Hippocampal formation (tissue), 2 donors: Measurements from ENCODE around the gene TUSC2.

Experiments used
- DNase-seq, 2 donors: peaks; one replicate each; lab custom pipeline; 2025; lab: John Stamatoyannopoulos, UW

The TUSC2 gene

DNA sequence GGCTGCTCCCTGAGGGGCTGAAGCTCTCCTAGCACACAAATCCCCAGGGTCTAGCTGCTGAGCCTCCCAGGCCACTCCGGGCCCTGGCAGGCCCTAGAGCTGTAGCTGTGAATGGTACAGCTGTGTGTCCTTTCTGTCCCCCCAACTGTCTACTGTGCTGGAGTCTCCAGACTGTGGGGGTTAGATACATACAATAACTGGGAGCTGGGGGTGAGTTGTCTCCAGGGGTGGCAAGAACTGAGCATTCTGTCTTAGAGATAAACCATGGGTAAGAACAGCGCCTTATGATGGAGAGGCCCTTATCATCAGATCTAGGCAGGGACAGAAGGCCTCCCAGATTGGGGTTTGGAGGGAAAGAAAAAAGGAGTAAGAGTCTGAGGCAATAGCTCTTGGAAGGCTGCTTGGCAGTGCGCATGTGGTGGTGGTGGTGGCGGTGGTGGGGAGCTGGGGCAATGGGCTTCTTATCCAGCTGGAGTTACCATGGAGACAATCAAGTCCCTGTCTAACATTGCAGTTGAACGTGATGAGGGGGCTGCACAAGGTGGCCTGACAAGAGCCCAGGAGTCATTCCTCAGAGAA lies 26.3 kb upstream of the TUSC2 start:
- DNase-seq = no peak

DNA sequence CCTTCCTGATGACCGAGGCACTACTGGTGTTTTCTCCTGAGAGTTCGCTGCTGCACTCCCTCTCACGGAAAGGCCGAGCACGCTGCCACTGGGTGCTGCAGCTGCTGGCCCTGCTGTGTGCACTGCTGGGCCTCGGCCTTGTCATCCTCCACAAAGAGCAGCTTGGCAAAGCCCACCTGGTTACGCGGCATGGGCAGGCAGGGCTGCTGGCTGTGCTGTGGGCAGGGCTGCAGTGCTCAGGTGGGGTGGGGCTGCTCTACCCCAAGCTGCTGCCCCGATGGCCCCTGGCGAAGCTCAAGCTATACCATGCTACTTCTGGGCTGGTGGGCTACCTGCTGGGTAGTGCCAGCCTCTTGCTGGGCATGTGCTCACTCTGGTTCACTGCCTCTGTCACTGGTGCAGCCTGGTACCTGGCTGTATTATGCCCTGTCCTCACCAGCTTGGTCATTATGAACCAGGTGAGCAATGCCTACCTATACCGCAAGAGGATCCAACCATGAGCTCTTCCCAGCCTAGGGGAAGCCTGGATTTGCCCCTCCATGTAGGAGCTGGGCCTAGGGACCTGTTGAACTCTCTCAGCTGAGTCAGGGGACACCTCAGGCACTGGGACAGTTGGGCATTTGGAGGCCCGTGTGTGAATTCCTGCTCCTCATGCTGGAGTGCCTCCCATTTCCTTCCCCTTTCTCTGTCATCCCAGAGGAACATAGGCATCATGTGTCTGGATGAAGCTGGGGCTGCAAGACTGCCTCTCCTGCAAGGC lies 25.4 kb upstream of the TUSC2 start:
- DNase-seq = no peak

DNA sequence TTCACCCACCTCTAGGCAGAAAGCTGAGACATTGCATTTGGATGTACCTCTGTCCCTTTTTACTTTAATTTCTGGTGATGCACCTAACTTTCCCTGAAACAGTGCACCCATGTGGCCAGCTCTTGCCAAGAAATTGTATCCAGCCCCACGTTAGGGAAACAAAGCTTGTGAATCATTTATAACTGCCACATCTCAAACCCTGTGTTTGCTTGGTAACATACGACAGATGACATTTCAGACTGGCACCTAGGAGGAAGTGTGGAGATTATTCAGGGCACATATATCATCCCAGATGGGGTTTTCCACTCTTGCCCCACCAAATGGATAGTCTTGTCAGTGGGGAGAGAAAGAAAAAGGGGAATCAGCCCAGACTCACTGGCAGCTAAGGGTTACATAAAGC lies 24.8 kb upstream of the TUSC2 start:
- DNase-seq = no peak

DNA sequence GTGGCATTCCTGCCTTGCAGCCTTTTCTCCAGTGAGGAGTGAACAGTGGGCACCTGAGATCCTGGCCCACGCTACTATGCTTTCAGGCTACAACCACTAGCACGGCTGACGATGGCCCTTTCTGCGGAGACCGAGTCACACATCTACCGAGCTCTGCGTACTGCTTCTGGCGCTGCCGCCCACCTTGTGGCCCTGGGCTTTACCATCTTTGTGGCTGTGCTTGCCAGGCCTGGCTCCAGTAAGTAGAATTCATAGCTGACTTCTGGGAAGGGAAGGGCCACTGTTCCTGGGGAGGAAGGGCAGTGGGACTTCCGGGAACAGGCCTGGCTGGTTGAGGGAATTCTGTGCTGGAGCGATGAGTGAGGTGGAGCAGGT lies 23.3 kb upstream of the TUSC2 start:
- no peak for DNase-seq

DNA sequence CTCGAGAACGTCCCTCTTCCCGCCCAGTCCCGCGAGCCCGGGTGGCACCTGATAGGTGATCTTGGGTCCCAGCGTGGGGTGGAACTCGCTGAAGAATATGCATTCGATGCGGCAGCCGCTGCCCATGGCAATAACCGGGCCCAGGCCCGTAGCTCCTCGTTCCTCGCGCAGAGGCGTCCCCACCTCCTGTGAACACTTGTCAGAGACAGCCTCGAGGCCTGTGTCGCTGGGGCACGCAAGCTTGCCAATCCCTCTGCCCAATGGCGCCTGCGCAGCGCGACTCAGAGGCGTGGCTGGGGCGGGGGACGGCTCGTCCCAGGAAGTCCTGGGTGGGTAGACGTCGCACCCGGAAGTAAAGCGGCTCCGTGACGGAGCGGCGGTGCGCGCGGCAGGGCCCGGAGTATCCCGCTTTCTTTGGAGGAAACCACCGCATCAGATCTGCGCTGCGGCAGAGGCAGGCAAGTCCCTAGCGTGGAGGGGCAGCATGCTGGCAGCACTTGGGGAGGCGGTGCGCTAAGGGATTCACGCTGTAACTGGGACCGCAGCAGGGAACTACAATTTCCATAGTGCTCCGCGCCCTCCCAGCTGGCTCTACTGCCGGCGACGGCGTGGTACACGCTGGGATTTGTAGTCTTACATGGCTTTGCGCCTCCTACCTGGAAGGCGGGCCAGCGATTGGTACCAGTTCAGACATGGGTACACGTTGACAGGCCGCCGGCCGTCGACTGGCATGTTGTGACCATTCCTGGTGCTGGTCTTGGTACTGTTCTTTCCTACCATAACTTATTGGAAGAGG lies 22.7 kb upstream of the TUSC2 start, which contains the start of the genes CYB561D2 and NPRL2:
TSS of gene CYB561D2 (plus strand) at position 336 of the 796 bp plus-strand sequence. CDS start 572 bp downstream, outside the sequence.
TSS of gene NPRL2 (minus strand) at position 249 of the 796 bp plus-strand sequence. CDS start at position 126, 123 bp downstream.
- DNase-seq = peak; percentile 91 to 97

DNA sequence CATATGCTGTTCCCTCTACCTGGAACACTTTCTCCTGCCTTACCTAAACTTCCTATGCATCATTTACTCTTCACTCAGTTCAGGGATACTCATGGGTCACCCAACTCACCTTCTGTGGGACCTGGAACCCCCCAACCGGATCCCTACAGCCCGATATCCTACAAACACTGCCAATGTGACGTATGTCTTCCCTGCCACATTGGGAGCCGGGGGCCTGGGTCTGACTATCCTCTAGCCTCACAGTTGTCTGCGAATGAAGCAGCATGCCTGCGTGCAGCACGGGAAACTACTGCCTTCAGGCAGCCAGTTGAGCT lies 22.1 kb upstream of the TUSC2 start:
- DNase-seq = no peak

DNA sequence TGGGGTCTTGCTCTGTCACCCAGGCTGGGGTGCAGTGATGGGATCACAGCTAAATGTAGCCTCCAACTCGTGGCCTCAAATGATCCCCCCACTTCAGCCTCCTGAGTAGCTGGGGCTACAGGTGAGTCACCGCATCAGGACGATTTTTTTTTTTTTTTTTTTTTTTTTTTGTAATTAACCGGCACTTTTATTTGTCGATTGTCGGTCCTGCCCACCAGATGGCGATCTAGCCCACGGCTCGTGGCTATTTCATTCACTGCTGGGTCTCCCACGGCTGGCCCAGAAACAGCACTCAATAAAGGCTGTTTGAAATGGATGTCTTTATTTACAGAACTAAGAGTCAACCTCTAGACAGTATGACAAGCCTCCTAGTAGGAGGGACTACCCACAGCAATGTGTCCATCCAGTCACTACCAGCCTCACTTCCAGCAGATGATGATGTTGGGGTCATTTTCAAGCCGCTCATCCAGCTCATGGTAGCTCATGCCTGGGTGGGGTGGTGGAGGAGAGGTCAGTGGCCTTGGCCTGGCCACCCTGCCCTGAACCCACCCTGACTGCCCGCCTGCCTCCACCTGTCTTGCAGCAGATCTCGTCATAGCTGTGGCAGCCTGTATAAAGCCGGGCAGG lies 19.3 kb upstream of the TUSC2 start:
- peak; percentile 44 to 51 for DNase-seq

DNA sequence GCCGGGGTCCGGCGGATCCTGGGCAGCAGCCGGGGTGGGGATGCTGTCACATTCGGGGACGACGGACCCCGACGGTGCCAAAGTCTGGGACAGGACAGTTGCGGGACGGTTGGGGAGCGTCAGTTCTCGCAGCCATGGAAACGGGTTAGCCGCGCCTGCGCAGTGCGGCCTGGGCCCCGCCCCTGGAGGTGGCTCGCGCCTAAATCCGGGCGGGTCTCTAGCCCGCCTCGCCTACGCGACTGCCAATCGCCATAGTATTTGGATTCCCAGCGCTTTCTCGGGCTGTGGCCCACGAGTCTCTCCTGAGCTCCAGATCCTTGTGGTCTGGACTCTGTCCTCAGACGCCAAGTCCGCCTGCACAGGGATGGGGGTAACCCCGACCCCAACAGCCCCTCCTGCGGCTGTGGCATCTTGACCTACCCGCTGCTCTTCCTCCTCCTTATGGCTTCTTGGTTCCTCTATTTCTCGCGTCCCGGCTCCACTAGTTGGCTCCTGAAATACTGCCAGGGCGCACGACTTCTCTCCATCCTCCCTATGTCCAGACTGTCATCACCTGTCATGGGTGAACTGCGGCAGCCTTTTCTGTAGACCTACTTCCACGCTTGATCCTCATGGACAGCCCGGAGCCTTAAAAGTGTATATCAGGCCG lies 17.7 kb upstream of the TUSC2 start, which contains the start of gene ZMYND10:
TSS of gene ZMYND10 (minus strand) at position 147 of the 649 bp plus-strand sequence. CDS start 153 bp downstream, outside the sequence.
- no peak for DNase-seq

DNA sequence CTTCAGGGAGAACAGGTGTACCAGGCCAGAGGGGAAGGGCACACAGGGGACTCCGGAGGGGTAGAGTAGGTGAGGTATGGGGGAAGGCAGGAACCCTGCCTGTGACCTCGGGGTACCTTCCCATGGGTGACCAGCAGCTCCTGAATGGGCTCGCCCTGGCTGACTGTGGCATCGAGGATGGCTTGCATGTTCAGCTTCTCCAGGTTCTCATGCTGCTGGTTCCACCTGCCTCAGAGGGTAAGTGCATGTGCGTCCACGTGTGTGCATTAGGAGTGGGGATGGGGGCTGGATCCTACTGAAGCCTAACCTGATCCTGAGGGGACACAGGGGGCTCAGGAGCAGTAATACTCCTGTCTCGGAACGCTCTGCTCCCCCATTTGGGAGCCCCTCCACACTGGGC lies 17.0 kb upstream of the TUSC2 start:
- no peak for DNase-seq

DNA sequence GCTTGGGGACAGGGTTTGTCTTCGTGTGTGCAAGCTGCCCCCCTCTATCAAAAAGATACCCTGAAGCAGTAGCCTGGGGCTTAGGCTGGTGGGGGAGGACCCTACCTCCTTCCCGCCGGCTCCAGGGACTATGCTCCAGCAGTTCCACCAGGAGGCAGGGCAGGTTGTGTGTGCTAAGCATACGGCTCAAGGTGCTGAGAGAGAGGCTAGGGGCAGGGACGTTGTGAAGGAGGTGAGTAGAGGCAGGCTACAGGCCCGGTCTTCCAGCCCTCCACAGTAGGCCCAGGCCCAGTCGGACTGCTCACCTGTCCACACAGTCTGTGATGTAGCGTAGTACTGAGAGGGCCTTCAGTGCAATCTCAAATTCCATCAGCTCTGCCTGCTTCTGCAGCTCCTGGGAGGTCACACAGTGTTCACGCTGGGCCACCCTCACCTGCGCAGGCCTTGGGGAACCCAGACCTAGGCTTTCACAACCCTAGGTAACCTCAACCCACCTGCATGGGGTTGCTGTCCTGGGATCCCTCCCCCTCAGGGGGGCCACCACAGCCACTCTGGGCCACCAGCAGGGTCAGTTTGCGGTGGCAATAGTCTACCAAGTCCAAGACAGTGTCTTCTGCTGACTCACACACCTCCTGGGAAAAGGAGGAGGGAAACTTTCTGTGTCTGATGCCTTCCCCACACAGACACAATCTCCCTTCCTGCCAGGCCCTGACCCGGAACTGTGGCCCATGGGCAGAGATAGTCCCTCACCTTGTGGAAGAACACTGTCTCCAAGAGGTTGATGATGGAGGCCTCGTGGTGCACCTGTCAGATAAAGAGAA lies 15.0 kb upstream of the TUSC2 start:
- no peak for DNase-seq

DNA sequence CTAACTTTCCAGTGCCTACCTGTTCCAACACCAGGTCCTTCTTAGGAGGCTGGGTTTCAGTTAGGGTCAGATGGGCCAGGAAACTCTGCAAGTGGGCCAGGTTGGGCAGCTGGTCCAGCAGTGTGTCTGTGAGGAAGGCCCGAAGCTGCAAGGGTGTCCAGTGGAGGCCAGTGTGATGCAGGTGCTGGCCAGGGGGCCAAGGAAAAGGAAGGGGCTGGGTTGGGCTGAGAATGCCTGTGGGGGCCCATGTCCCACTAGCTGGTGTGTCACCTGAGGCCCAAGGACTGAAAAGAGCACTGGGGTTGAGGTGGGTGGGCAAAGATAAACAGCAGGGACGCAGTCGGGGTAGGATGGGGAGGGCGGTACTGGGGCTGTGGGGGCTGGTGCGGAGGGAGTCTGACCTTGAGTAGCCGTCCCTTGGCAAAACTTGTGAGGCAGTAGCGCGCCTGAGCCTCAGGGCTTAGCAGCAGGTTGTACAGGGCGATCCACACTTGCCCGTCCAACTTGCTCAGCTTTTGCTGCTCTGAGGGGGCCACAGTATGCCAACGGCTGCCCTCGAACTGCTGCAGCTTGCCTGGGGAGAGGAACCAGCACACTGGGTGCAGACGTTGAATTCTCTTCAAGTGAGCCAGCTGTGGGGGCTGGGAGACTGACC lies 14.1 kb upstream of the TUSC2 start:
- DNase-seq = no peak

DNA sequence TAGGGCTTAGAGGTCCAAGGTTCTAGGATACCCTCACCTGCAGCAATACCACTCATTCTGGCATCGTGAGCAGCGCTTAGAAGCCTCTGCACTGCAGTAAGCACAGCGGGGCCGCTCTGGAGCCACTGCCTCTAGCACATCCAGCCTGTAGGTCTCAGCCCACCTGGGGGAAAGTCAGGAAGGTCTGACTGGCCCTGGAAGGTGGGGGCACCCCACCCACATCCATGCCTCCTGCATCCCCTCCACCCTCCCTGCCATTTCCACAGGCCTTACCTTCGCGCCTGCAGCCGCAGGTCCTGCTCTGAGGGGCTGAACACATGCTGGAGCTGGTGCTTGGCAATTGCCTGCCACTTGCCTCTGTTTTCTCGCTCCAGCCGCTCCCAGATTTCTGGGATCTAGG lies 13.5 kb upstream of the TUSC2 start:
- no peak for DNase-seq

DNA sequence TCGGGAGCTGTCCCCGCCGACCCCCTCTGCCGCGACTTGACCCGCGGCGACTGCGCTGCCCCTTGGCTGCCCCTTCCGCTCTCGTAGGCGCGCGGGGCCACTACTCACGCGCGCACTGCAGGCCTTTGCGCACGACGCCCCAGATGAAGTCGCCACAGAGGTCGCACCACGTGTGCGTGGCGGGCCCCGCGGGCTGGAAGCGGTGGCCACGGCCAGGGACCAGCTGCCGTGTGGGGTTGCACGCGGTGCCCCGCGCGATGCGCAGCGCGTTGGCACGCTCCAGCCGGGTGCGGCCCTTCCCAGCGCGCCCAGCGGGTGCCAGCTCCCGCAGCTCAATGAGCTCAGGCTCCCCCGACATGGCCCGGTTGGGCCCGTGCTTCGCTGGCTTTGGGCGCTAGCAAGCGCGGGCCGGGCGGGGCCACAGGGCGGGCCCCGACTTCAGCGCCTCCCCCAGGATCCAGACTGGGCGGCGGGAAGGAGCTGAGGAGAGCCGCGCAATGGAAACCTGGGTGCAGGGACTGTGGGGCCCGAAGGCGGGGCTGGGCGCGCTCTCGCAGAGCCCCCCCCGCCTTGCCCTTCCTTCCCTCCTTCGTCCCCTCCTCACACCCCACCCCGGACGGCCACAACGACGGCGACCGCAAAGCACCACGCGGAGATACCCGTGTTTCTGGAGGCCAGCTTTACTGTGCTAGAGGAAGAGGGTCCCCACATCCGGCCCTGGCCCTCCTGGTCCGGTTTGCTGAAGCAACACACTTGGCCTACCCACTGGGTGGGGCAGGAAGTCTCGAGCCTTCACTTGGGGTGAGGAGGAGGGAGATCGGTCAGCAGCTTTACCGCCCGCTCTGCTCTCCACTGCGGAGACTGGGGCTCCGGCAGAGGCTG lies 12.7 kb upstream of the TUSC2 start, which contains the start of gene RASSF1:
TSS of gene RASSF1 (minus strand) at position 389 of the 882 bp plus-strand sequence. CDS start at position 358, 31 bp downstream.
- peak in 1 of 2 donors; percentile 25 for DNase-seq

DNA sequence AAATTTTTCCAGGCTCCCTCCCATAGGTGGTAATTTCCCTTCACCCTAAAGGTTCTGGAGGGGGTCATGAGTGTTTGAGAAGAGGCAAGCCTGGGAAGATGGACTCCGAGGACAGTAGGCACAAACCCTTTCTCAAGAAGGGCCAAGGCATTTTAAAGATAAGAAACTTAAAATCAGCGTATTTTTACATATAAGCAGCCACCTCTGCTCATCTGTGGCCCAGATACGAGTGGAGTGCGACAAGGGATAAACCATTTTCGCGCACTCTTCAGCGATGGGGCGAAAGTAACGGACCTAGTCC lies 12.1 kb upstream of the TUSC2 start:
- no peak for DNase-seq

DNA sequence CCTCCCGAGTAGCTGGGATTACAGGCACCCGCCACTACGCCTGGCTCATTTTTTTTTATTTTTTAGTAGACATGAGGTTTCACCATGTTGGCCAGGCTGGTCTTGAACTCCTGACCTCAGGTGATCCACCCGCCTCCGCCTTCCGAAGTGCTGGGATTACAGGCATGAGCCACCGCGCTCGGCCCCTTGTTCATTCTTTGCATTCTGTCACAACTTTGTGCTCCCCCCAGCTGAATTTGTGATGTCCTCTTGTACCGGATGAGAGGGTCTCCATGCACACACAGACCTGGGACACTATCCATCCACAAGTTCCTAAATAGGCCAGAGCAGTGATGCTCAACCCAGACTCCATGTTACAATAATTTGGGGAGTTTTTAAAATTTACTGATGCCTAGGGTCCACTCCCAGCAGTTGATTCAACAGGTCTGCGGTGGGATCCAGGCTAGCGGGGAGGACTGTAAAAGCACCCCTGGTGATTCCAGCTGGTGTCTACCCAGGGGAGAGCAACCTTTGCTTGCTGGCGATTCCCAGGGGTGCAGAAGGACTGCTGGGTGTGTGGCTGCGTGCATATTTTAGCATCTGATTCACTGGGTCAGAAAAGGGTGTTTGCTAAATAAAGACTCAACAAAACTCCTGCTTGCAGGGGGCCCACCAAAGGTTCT lies 11.6 kb upstream of the TUSC2 start:
- DNase-seq = no peak

DNA sequence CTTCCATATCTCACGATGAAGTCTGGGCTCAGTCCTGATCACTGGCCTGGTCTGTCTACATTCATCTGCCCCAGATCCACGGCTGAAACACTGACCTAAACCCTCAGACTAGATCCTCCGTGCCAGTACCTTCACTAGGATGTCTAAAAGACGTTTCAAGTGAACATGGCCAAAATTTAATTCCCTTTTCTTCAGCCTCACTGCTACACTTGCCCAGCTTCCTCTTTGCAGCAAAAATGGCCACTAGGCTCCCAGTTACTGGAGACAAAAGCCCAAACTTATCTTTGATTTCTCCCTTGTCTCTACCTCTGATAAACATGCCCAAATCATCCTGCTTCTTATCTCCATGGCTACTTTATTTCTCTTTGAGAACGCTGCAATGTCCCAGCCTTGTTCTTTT lies 10.9 kb upstream of the TUSC2 start:
- DNase-seq = no peak

DNA sequence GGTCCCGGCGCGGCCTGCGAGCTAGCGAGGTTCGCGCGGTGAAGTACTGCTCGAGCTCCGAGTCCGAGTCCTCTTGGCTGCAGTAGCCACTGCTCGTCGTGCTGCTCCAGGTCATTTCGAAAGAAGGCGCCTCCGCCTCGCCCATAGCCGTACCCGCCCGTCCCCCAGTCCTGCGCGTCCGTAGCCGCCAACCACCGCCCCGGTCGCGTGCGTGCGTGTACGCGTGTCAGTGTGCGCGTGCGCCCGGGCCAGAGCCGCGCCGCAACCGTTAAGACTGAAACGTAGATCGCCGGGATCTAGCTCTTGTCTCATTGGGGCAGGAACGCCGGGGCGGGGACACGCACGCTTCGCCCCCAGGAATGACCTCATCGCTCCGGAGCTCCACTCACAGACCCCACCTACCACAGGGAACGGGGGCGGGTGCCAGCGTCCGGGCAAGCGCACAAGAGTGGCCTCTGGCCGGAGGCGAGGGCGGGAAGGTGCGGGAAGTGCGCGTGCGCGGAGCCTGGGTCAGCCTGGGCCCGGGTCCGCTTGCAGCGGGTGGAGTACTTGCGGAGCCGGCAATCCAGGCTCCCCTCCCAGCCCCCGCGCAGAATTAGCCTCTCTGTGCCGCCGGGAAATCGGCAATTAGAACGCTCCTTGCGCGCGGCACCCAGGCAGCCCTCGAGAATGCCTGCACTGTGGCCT lies 9.3 kb upstream of the TUSC2 start:
- DNase-seq = peak; percentile 94 to 97

DNA sequence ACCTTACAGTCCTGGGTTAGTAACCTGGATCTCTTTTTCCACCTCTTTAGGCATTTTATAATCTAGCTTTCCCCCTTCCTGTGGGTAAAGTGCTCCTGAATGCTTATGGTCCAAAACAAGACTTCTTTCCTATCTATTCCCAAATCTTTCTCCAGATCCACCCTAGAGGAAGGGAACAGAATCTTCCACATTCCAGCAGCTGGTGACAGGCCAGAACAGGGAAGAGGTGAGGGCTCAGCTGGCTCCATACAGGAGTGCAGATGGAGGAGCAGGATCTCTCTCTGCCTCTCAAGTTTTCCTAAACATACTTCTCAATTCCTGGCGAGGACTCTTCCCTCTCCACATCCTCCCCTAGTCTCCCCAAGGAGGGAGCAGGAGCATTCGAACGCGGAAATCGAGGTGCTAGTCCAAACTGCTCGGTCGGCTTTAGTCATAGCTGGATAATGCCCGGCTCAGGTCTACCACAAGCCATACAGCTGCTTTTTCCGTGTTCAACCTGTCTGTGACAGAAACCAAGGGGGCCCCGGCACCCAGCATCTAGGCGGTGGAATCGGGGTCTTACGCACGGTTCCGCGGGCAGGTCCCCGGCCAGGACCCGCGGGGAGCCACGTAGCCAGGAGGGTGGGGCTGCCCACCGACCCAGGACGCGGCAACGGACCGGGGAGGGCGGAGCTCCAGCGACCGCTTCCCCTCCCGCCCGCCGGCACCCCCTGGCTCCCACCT lies 8.6 kb upstream of the TUSC2 start:
- DNase-seq = no peak
